ENCODE results near the gene OR4P4.

Gene OR4P4

GRCh38 chr11:55634813-55635212, at the start of gene OR4P4:
Gene OR4P4, plus strand, starts transcription at chr11:55635113.
- DNase-seq (ENCODE audit: low spot score), result no peak

- no peak for DNase-seq (ENCODE audit: low spot score)
Measured at GRCh38 chr11:55607545-55607944, 27.4 kb upstream of the OR4P4 start, which contains the start of gene OR4C11. Gene OR4C11, minus strand, starts transcription at chr11:55607645. Its CDS starts 3,272 bp downstream, at chr11:55604373.

GRCh38 chr11:55624531-55624930, 10.4 kb upstream of the OR4P4 start:
- no peak for DNase-seq (ENCODE audit: low spot score)

- DNase-seq (ENCODE audit: low spot score), result no peak
Measured at GRCh38 chr11:55648027-55648426, 13.1 kb downstream of the OR4P4 start, which contains the start of gene OR4S2. Gene OR4S2, plus strand, starts transcription at chr11:55648327. Its CDS starts 2,577 bp downstream, at chr11:55650904.

- DNase-seq (ENCODE audit: low spot score), result no peak
Measured at GRCh38 chr11:55652560-55652959, 17.6 kb downstream of the OR4P4 start.

- no peak for DNase-seq (ENCODE audit: low spot score)
Measured at GRCh38 chr11:55655096-55655495, 20.2 kb downstream of the OR4P4 start.

- DNase-seq (ENCODE audit: low spot score), result no peak
Measured at GRCh38 chr11:55658031-55658573, 23.2 kb downstream of the OR4P4 start.

- DNase-seq (ENCODE audit: low spot score), result no peak
Measured at GRCh38 chr11:55658608-55659007, 23.7 kb downstream of the OR4P4 start.

- no peak for DNase-seq (ENCODE audit: low spot score)
Measured at GRCh38 chr11:55661901-55662300, 27.0 kb downstream of the OR4P4 start, which contains the start of gene OR4C6. Gene OR4C6, plus strand, starts transcription at chr11:55662201. Its CDS starts 2,966 bp downstream, at chr11:55665167.

GRCh38 chr11:55669376-55669775, 34.5 kb downstream of the OR4P4 start:
- no peak for DNase-seq (ENCODE audit: low spot score)

GRCh38 chr11:55673860-55674259, 38.9 kb downstream of the OR4P4 start:
- DNase-seq (ENCODE audit: low spot score), result no peak

All from SW480 (cell line).